Activated naive CD8-positive, alpha-beta T cell treated with anti-CD3 and anti-CD28 coated beads, Interleukin-2, amount 10 ng/mL, durations not matched to agents 7 days and 5 days (primary cell): ENCODE results near the gene KIF2C. TPM values are rescaled to one million over a fixed set of nuclear protein-coding genes. Genes with fewer than 3 reads are reported as not detected.

Experiments
- ATAC-seq: fragments of 150-1000 bp; cut with Tn5 transposase; one replicate; pipeline ENCODE4 v1.10.0; 2021; ENCODE audit warnings: low read depth, moderate library complexity
- POLR2A ChIA-PET: fragments of 350-600 bp; sonication (Branson Sonifier 250); formaldehyde crosslinking; loops from one replicate; lab custom pipeline; 2021; ENCODE audit warnings: antibody characterized with exemption; lab: Charles Lee
- DNase-seq: peaks from one replicate; pipeline ENCODE4 v3.0.0; 2021
- H3K27ac Mint-ChIP-seq: one replicate; pipeline ENCODE4 v1.8.0; 2022; ENCODE audit warnings: mild to moderate bottlenecking, mixed read lengths
- H3K27me3 Mint-ChIP-seq: one replicate; pipeline ENCODE4 v1.8.0; 2022; ENCODE audit warnings: mild to moderate bottlenecking, moderate library complexity, mixed read lengths
- H3K36me3 Mint-ChIP-seq: one replicate; pipeline ENCODE4 v1.8.0; 2021; ENCODE audit warnings: mild to moderate bottlenecking, mixed read lengths
- H3K4me1 Mint-ChIP-seq: one replicate; pipeline ENCODE4 v1.8.0; 2021; ENCODE audit warnings: mixed read lengths
- H3K4me3 Mint-ChIP-seq: one replicate; pipeline ENCODE4 v1.8.0; 2022; ENCODE audit warnings: mild to moderate bottlenecking, moderate library complexity, mixed read lengths
- H3K9me3 Mint-ChIP-seq: one replicate; pipeline ENCODE4 v1.8.0; 2021; ENCODE audit warnings: mixed read lengths
- total RNA-seq, 2 experiments: library from RNA; stranded (reverse); gene quantifications; one replicate each; pipeline ENCODE4 v1.2.3, GENCODE V29; 2021

KIF2C gene
- total RNA-seq, 2 experiments from 2014 or later = 76.5 to 87.7 TPM

DNA sequence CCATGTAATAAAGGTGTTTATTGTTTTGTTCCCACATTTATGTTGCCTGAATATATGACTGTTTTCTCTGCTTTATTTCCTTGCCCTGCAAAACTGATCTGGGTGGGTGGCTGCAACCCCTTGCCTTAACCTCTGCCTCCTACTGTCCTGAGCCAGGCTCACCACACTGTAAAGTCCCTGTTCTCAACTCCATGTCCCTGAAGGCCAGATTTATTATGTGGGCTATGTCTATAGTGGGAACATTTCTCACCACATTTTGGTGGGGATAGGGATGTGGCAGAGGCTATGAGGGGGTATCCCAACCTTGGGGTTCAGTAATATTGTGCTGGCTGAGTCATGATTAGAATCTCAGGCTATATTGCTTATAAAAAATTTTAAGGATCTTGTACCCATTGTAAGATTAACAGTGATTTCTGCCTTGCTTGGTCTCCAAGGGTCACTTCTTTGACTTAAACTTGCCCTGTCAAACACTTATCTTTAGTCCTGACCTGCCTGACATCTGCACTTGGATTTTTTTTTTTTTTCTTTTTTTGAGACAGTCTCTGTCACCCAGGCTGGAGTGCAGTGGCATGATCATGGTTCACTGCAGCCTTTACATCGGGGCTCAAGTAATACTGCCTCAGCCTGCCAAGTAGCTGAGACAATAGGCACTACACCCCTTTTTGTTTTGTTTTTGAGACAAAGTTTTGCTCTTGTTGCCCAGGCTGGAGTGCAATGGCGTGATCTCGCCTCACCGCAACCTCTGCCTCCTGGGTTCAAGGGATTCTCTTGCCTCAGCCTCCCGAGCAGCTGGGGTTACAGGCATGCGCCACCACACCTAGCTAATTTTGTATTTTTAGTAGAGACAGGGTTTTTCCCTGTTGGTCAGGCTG, 39.3 kb downstream of the KIF2C start:
- peak overlapping the region; percentile 64 for H3K27ac Mint-ChIP-seq
- POLR2A ChIA-PET = interaction anchor here (0.8 to 4.2 kb wide), 6 partner anchors 21 to 57 kb away, joined by 3 to 28 read pairs (median 6); partner anchors contain the start of gene PLK3
- H3K9me3 Mint-ChIP-seq = no peaks in the 10 kb centered on the region
- H3K4me1 Mint-ChIP-seq = peaks cover 31% of the 10 kb centered on the region
- ATAC-seq (no peak), DNase-seq (no peak)
- H3K27me3 Mint-ChIP-seq = no peaks in the 10 kb centered on the region
- peak overlapping the region; percentile 45 for H3K4me3 Mint-ChIP-seq
- peaks cover 45% of the 10 kb centered on the region for H3K36me3 Mint-ChIP-seq

DNA sequence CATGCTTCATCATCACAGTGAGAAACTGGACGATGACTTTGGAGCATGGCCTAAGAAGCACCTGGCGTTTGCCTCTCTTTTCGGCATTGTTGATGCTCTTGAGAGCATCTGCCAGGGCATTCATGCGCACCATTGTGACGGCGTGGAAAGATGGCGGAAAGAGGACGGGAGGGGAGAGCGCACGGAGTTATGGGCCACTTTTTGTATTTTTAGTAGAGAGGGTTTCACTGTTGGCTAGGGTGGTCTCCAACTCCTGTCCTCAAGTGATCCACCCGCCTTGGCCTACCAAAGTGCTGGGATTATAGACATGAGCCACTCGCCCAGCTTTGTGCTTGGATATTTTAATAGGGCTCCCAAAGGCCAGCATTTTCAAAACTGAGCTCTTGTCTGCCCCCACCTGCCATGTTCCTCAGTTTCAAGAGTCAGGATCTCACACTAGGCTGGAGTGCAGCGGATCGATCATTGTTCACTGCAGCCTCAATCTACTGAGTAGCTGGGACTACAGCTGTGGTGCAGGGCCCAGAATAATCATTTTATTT, 41.0 kb downstream of the KIF2C start:
- Mint-ChIP-seq H3K4me3 (no peak overlapping the region), H3K4me1 (peaks cover 38% of the 10 kb centered on the region), H3K36me3 (peaks cover 42% of the 10 kb centered on the region), H3K27ac (no peak overlapping the region), H3K9me3 (no peaks in the 10 kb centered on the region), H3K27me3 (no peaks in the 10 kb centered on the region)
- POLR2A ChIA-PET = interaction anchor here (0.7 to 1.7 kb wide), 6 partner anchors 19 to 59 kb away, joined by 3 to 9 read pairs (median 4); partner anchors contain the start of genes PLK3 and RNU5D-1
- no peak for DNase-seq
- no peak for ATAC-seq

- Mint-ChIP-seq H3K4me3 (peak overlapping the region; percentile 71), H3K27ac (peak overlapping the region; percentile 83), H3K9me3 (no peaks in the 10 kb centered on the region), H3K27me3 (no peaks in the 10 kb centered on the region), H3K4me1 (peaks cover 29% of the 10 kb centered on the region), H3K36me3 (peaks cover 18% of the 10 kb centered on the region)
- DNase-seq (no peak), ATAC-seq (no peak)
- POLR2A ChIA-PET = interaction anchor here (0.7 to 8.4 kb wide), 10 partner anchors 8 to 520 kb away, joined by 3 to 93 read pairs (median 24); partner anchors contain the start of genes BTBD19, DYNLT4, HECTD3 and PLK3
Observed at GRCh38 chr1:44783697-44784093, 44.1 kb downstream of the KIF2C start.

- H3K4me1 Mint-ChIP-seq = peaks cover 26% of the 10 kb centered on the region
- peak overlapping the region; percentile 83 for H3K27ac Mint-ChIP-seq
Observed at GRCh38 chr1:44784094-44785028, 44.7 kb downstream of the KIF2C start.

DNA sequence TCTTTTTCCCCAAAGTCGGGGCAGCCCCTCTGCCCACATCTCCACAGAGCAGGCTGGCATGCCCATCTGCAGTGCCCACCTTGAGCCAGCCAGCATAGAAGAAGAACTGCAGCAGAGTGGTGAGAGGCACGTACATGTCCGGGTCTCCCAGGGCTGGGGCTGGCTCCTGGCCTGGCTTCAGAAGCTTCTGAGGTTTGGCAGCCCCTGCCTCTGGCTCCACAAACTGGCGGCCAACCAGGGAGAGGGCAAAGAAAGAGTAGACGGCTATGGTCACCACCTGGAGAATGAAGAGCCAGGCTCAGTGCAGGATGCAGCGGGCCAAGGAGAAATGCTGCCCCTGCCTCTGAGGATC, 45.4 kb downstream of the KIF2C start:
- POLR2A ChIA-PET = interaction anchor here (0.7 to 8.4 kb wide), 12 partner anchors 9 to 706 kb away, joined by 3 to 93 read pairs (median 22); partner anchors contain the start of genes BTBD19, DYNLT4, HECTD3 and PLK3
- ATAC-seq (no peak), DNase-seq (no peak)
- Mint-ChIP-seq H3K9me3 (no peaks in the 10 kb centered on the region), H3K27me3 (no peaks in the 10 kb centered on the region), H3K36me3 (peaks cover 13% of the 10 kb centered on the region), H3K4me3 (peak overlapping the region; percentile 66), H3K27ac (peak overlapping the region; percentile 71), H3K4me1 (peaks cover 26% of the 10 kb centered on the region)

More at GRCh38 chr1:44784094-44785028, 44.7 kb downstream of the KIF2C start:
- Mint-ChIP-seq H3K9me3 (no peaks in the 10 kb centered on the region), H3K4me3 (peak overlapping the region; percentile 71), H3K27me3 (no peaks in the 10 kb centered on the region), H3K36me3 (peaks cover 15% of the 10 kb centered on the region)
- POLR2A ChIA-PET = interaction anchor here (0.7 to 8.4 kb wide), 11 partner anchors 9 to 707 kb away, joined by 3 to 93 read pairs (median 23); partner anchors contain the start of genes BTBD19, DYNLT4, HECTD3 and PLK3
- peak; percentile 51 for ATAC-seq
- DNase-seq = peak; percentile 73

DNA sequence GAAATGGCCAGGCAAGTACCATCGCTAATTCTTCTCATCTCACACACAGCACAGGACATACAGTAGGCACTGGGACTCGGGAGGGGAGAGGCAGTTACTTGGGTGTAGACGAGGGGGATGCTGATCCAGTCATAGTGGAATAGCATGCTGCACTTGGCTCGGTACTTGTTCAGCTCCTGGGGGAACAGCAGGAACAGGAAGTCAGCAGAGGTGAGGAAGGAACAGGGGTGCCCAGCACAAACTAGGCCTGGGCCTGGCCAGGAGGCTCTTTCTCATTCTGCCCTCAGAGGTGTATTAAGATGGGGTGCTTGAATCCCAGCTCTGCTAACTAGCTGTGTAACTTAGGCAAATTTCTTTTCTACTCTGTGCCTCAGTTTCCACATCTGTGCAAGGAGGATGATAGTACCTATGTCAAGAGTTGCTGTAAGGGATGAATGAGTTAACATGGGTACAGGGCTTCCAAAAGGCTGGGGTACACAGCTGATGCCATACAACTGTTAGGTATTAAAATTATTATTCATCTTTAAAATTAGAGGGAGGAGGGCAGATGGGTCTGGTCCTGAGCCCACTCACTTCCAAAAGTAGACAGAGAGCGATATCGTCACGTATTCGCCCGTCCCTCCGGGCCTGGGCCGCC, 46.0 kb downstream of the KIF2C start:
- peaks cover 7% of the 10 kb centered on the region for H3K36me3 Mint-ChIP-seq
- POLR2A ChIA-PET = interaction anchor here (0.7 to 8.4 kb wide), 10 partner anchors 10 to 226 kb away, joined by 3 to 93 read pairs (median 24); partner anchors contain the start of genes BTBD19, DYNLT4, HECTD3 and PLK3
- no peak for ATAC-seq
- peak; percentile 34 for DNase-seq
- peak overlapping the region; percentile 71 for H3K27ac Mint-ChIP-seq
- peak overlapping the region; percentile 66 for H3K4me3 Mint-ChIP-seq
- H3K9me3 Mint-ChIP-seq = no peaks in the 10 kb centered on the region
- H3K27me3 Mint-ChIP-seq = no peaks in the 10 kb centered on the region
- H3K4me1 Mint-ChIP-seq = peaks cover 26% of the 10 kb centered on the region

DNA sequence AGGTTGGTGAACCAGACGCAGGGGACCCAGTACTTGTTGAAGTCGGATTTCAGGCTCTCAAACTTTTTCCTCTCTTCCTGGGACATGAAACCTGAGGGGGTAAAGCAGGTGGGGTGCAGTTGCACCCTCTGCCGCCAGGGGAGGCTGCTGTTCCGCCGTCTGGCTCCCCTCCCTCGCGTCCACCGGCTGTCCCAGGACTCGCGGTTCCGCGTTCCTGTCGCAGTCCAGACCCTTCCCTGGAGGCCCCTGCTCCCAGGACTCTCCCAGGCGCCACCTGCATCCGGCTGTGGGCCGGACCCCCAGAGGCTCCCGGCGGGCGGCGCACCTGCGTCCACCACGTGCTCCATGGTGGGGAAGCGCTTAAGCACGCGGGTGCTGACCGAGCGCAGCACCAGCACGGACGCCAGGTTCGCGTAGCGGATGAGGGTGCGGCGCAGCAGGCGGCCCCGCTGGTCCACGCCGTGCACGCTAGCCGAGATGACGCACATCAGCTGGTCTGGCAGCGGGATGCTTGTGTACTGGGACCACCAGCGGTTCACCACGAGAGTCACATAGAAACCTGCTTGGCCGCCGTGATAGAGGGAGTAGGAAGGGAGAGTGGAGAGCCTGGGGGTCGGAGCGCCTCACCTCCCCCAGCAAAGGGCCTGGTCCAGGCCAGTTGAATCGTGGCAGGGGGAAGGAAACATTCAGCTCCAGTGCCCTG, 46.7 kb downstream of the KIF2C start:
- DNase-seq (peak; percentile 87), ATAC-seq (peak; percentile 69)
- no peaks in the 10 kb centered on the region for H3K27me3 Mint-ChIP-seq
- H3K4me1 Mint-ChIP-seq = peaks cover 26% of the 10 kb centered on the region
- no peaks in the 10 kb centered on the region for H3K9me3 Mint-ChIP-seq
- H3K4me3 Mint-ChIP-seq = peak overlapping the region; percentile 66
- peaks cover 5% of the 10 kb centered on the region for H3K36me3 Mint-ChIP-seq
- POLR2A ChIA-PET = interaction anchor here (1.0 to 8.4 kb wide), 8 partner anchors 11 to 554 kb away, joined by 3 to 93 read pairs (median 34); partner anchors contain the start of genes BTBD19, DYNLT4, HECTD3 and MUTYH
- peak overlapping the region; percentile 71 for H3K27ac Mint-ChIP-seq

DNA sequence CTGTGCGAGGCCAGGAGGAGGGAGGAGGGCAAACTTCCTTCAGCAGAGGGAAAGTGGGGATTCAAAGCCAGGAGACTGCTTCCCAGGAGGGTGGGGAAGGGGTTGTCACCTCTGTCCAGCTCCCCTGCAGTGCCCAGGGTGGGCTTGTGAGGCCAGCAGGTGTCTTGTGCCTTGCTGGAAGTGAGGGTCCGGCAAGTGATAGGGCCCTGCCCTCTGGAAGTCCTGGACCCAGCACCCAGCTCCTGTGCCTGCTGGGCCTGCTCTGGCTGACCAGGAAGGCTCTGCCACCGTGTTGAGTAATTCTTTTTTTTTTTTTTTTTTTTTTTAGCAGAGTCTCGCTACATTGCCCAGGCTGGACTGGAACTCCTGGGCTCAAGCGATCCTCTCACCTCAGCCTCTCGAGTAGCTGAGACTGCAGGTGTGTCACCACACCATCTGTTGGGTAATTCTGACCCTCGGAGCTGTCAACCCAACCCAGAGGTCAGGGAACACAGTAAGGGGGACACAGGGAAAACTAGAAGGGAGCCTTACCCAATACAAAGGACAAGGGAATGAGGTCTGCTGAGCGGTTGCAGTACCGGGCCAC, 47.3 kb downstream of the KIF2C start:
- Mint-ChIP-seq H3K27ac (peak overlapping the region; percentile 71), H3K4me3 (peak overlapping the region; percentile 66)
- POLR2A ChIA-PET = interaction anchor here (1.0 to 8.4 kb wide), 8 partner anchors 10 to 553 kb away, joined by 3 to 93 read pairs (median 34); partner anchors contain the start of genes BTBD19, DYNLT4, HECTD3 and MUTYH

GRCh38 chr1:44787506-44787905, 47.9 kb downstream of the KIF2C start:
- Mint-ChIP-seq H3K4me1 (peaks cover 26% of the 10 kb centered on the region), H3K27ac (no peak overlapping the region), H3K9me3 (no peaks in the 10 kb centered on the region), H3K27me3 (no peaks in the 10 kb centered on the region), H3K4me3 (no peak overlapping the region), H3K36me3 (peaks cover 4% of the 10 kb centered on the region)
- no peak for ATAC-seq
- POLR2A ChIA-PET = interaction anchor here (0.9 to 8.4 kb wide), 7 partner anchors 9 to 66 kb away, joined by 4 to 93 read pairs (median 9); partner anchors contain the start of genes PLK3, RNU5D-1 and RPS8
- no peak for DNase-seq

More for the DNA sequence above, 47.3 kb downstream of the KIF2C start:
- no peaks in the 10 kb centered on the region for H3K9me3 Mint-ChIP-seq
- ATAC-seq (no peak), DNase-seq (no peak)
- peaks cover 26% of the 10 kb centered on the region for H3K4me1 Mint-ChIP-seq
- H3K36me3 Mint-ChIP-seq = peaks cover 4% of the 10 kb centered on the region
- no peaks in the 10 kb centered on the region for H3K27me3 Mint-ChIP-seq

GRCh38 chr1:44788120-44788860, 48.7 kb downstream of the KIF2C start, which contains the start of gene BEST4:
TSS of gene BEST4 (minus strand) at chr1:44788170. CDS start at chr1:44787705, 465 bp downstream.
- ATAC-seq (no peak), DNase-seq (no peak)
- Mint-ChIP-seq H3K27me3 (no peaks in the 10 kb centered on the region), H3K27ac (no peak within 1 kb of the TSS), H3K9me3 (no peaks in the 10 kb centered on the region), H3K4me3 (no peak within 1 kb of the TSS), H3K36me3 (peaks cover under 1% of the 10 kb centered on the region), H3K4me1 (peaks cover 25% of the 10 kb centered on the region)
- POLR2A ChIA-PET = interaction anchor here (0.9 to 8.4 kb wide), 6 partner anchors 12 to 67 kb away, joined by 4 to 93 read pairs (median 34); partner anchors contain the start of genes PLK3, RNU5D-1 and RPS8
